ENCODE results near the gene ARHGAP21.

GRCh38 chr10:24706479-24707118 lies 17.1 kb downstream of the ARHGAP21 start:
- TF ChIP-seq CTCF (IDR thresholded peaks at IDR 0.05; ENCODE audit: poor library complexity, severe bottlenecking) (no peak), POLR2AphosphoS5 (IDR thresholded peaks at IDR 0.05) (no peak), TAF1 (IDR thresholded peaks at IDR 0.05; ENCODE audit: low read depth) (no peak), EZH2 (IDR thresholded peaks at IDR 0.05; ENCODE audit: borderline replicate concordance, insufficient read depth, low read length, poor library complexity, severe bottlenecking) (no peak), RAD21 (conservative IDR thresholded peaks at IDR 0.05) (no peak), SMC3 (conservative IDR thresholded peaks at IDR 0.05; ENCODE audit: poor library complexity) (no peak), REST (IDR thresholded peaks at IDR 0.05; ENCODE audit: borderline replicate concordance) (no peak), MXI1 (conservative IDR thresholded peaks at IDR 0.05; ENCODE audit: poor library complexity, severe bottlenecking) (no peak)

Data from neural cell (in vitro differentiated cells).